Stimulated activated CD4-positive, alpha-beta T cell treated with anti-CD3 and anti-CD28 coated beads, Interleukin-12 subunit alpha, Interleukin-12 subunit beta, amount 100 ng/mL, for 48 hours (primary cell): ENCODE measurements around the gene SLC30A1.
"Not testable (repeated sequence)": the region's sequence is repeated elsewhere in the genome, so short reads cannot be mapped to it uniquely, and the experiment has no call there.

Experiments used
- DNase-seq, 3 donors: peaks; one replicate each; pipeline ENCODE4 v3.0.0-alpha.2; 2020; ENCODE audit warnings: low read depth in 2 of 3, low spot score in 1 of 3

Gene SLC30A1

DNA sequence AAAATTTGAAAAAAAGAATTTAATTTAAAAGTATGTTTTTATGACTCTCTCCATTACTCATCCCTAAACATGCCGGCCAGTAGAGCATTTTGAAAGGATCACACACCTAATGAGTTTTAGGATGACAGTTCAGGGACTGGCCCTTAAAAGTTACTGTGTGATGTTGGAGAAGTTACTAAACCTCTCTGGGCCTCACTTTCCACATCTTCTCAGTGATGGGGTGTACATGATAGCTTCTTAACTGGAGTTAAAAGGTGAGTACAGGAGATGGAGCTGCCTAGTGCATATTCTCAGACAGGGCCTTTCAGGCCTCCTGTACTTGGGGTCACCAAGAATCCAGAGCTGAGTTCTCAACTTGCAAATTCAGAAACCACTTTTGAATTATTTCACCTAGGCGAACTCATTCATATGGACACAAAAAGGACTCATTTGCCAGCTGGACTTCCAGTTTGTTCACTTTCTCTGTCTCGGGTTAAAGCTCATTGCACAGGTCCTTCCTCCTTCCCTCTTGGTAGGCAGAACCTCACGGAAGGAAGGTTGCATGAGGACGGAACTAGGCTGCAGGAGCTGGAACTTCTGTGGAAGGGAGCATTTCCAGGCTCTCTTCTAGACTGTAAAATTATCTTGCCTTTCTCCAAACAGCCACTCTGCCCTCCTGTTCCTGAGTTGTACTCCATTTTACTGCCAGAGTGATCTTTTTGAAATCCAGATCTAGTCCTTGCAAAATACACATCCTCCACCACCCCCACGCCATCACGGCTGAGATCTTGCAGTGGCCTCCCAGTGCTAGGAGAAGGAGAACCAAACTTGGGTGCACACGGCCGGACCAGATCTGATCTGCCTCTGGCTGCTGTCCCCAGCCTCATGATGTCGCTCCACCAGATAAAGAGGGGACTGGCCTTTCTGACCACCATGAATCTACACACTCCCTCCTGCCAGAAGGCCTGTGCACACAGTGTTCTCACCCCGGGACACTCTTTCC lies 4.3 kb upstream of the SLC30A1 start:
- DNase-seq, result no peak

DNA sequence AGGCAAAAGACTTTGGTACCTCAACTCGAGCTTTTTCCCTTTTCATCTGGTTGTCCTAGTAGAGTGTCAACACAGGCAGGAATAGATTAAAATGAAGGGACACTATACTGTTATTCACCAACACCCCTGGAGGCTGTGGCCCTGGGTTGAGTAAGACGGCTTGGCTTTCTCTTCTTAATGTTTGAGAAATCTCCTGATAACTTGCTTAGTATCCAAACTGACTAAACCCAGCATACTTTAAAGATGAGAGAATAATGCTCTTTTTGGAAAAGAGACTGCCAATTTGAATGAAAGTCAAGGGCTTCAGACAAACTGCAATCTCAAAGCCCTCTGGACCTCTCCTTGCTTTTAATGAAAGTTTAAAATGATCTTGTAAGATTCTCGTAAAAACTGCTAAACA lies 2.6 kb upstream of the SLC30A1 start:
- no peak for DNase-seq

DNA sequence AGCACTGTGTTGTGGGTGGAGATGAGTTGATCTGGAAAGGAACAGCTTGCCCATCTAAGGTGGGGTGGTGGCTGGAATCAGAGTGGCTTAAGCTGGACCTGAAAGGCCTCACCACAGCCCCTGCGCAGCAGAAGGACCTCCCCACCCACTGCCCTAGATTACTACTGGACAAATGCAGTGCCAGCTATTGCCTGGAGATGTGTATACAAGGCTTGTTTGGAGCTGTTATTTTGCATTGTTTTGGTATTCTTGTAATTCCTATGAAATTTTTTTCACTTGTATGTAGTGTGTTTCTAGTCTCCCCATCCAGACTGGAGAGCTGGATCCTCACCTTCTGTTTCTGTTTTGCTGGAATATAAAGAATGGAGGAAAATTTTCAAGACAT lies 1.3 kb upstream of the SLC30A1 start:
- DNase-seq, result no peak

DNA sequence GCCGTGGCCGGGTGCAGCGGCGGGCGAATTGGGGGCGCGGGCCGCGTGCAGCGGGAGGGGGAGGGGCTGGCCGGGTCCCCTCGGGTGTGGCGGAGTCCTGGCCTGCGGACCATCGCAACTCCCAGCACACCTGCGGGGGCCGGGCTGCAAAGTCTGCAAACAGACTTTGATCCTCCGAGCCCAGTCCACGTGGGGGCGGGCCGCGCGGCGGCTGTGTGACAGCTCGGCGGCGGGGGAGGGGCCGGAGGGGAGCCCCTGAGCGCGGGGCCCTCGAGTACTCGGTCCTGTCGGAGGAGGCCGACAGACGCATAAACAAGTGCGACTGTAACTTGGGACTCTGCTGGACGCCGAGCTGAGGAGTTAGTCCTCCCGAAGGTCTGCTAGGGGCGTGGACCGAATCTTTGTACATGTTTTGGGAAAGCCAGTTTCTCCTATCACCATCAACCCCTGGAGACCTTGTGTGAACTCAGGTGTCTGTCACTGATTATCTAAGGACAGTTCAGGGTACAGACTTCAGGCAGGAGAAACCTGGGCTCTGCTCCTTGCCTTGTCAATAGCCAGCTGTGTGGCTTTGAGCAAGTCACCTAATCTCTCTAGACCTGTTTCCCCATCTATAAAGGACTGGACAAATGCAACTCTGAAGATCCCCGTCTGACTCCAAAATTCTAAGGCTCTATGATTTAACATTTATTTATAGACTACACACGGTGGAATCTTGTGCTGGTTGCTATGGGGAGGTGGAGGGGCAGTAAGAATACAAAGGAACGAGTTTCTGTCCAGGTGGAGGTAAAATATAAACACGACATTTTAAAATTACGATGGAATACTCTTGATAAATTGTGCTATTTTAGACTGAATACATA lies 710 bp upstream of the SLC30A1 start:
- DNase-seq, result no peak

DNA sequence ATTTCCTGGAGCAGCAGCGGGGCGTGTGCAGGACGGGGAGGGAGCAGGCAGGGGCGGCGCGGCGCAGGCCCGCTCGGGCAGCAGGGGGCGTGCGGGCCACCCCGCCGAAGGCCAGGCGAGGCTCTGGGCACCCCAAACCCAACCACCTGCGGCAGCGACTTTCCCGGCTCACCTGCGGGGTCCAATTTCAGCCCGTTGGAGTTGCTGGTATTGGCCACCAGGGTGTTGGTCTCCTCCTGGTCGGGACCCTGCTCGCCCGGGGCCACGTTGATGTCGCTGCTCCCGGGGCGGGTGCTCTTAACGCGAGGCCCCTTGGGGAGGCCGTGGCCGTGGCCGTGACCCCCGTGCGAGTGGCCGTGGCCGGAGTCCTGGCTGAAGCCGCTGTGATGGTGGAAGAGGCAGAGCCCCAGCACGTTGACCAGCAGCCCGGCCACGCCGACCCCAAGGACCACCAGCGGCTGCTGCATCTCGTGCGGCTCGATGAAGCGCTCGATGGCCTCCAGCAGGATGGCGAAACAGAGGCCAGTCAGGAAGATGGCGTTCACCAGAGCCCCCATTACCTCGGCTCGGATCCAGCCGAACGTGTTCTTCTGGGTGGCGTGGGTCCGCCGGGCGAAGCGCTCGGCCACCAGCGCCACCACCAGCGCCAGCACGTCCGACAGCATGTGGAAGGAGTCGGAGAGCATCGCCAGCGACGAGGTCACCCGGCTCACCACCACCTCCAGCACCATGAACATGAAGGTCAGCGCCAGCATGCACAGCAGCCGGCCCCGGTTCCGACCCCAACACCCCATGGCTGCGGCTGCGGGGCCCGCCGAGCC lies 932 bp downstream of the SLC30A1 start:
- DNase-seq, result peak; percentile 34 to 59 (median 58)

DNA sequence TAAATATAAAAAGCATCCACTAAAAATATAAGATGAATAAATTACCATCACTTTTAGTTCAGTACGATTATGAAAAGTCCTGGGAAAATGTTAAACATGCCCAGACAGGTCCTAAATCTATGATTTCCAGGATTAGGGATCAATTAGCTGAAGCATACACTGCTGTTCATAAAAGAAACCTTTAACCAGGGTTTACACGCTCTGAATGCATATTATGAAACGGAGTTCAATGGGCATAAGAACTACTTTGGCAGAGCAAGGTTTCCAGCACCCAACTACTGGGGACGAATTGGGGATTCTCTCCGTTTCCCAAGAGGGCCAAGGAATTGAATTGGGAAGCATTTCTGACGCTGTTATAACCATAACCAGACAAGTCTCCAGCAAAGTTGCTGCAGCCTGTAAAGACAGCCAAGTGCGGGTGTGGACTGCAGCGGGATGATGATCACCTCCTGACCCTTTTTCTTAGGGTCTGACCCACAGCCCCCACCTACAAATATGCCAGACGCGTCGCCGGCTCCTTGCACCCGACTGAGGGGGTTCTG lies 1.6 kb downstream of the SLC30A1 start:
- no peak for DNase-seq

DNA sequence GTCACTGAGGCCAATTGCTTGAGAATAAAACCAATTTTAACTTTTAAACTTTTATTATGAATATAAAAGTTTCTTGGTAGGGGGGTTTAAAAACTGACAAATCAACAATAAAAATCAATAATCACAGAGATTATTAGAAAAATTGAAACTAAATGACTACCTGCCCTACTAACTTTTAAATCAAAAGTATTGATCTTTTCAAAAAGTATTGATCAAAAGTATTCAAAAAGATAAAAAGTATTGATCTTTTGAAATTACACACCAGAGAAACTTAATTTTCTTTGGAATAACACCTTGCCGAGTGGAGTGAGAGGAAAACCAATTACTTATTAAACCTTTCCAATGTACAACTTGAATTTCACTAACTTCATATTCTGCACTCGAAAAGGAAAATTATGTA lies 2.2 kb downstream of the SLC30A1 start:
- no peak for DNase-seq

DNA sequence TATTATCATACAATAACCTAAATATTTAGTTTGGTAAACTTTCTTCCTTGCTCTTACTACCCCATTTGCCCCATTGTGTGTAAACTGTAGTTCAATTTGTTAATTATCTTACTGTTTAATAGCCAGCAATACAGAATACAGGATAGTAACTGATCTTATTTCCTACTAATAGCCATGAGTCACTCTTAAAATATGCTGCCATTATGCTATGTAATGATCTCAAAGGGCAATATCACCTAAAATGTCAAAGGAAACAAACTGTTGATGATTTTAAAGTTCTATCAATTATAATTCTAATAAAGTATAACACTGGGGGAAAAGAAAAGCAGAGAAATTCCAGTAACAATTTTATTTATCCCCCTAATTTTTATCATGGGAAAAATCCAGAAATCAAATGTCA lies 4.3 kb downstream of the SLC30A1 start:
- no peak for DNase-seq

DNA sequence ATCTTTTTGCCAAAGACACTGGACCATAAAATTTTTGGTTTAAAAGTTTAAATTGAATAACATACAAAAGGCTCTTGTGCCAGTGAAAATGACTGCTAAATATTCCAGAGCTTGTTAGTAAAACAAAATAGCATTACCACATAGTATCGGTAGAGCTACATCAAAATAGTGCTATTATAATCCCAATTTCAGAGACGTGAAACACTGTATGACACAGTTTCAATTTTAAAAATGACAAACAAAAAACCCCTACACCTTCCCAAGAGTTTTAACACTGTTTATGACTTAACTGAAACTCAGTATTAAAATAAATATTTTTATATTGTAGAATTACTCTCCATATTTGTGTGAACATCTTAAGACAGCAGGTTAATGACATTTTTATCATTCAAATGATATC lies 7.0 kb downstream of the SLC30A1 start:
- no peak for DNase-seq

DNA sequence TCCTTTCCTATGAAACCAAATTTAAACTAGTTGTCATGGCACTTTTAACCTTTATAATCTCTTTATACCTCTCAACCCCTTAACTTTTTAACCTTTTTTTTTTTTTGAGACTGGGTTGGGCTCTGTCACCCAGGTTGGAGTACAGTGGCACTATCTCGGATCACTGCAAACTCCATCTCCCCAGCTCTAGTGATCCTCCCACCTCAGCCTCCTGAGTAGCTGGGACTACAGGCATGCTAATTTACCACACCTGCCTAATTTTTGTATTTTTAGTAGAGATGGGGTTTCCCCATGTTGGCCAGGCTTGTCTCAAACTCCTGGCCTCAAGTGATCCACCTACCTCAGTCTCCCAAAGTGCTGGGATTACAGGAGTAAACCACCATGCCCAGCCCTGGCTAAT lies 8.6 kb downstream of the SLC30A1 start:
- DNase-seq, result not testable (repeated sequence)

DNA sequence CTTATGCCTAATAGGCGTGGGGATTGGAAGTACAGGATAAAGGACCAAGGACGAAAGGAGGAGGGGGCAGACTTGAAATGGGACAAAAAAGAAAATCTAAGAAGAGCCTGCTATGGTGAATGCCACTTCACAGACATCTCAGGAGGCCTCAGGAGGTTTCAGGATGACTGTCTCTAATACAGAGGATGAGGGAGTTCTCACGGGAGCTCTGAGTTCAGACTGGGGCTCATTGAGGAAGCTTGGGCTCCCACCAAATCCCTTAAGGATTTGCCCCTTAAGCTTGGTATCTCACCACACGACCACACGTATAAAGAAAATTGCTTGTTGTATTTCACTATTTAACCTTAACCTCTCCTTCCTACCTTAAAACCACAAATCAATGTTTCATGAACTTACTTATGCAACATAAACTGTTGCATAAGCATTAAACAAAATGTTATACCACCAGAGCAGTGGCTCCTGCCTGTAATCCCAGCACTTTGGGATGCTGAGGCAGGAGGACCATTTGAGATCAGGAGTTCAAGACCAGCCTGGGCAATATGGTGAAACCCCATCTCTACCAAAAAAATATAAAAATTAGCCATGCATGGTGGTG lies 12.4 kb downstream of the SLC30A1 start:
- no peak for DNase-seq

DNA sequence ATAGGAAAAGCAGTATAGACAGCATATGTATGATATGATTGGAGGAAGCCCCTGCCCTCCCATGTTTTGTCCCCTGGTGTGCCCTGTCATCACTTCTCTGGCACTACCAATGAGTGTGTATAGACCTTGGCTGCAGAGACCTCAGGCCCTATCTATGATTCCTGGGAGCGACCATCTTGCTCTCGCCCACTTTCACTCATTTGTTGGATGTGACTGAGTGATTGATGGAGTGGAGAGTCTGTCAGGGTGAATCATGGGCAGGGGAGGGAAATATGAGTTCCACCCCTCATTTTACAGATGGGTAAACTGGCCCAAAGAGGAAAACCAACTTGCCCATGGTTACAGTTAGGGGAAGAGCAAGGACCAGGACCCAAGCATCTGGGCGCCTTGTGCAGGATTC lies 14.9 kb downstream of the SLC30A1 start:
- no peak for DNase-seq

DNA sequence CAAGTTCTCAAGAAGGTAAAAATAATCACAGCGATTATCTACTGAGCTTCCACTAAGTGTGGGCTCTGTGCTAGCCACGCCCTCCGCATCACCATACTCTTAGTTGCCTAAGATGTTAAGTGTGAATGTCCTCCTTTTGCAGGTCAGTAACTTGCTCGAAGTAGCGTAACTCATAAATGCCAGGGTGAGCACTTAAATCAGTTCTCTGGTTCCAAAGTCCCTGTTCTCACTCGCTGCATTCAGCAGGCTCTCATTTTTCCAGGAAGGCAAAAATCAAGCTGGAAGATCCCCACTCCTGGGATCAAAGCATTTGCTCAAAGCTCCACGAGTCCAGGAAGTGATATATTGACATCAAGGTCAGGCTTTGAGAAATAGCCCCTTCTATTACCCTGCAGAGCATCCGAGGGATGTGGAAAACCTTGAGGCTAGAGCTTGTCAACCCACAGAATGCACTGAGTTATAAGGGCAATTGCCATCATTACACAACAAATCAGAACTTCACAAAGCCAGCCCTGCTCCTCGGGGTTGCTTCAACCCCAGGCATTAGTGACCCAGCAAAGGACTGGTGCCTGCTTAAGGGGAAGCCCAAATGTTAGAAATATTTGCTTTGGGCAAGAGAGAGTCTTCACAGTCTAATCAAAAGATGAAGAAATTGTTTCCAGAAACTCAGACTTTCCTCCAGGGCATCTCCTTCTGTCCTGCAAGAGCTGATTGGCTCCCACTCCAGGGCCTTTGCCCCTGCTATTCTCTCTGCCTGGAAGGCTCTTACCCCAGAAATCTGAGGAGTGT lies 19.5 kb downstream of the SLC30A1 start:
- no peak for DNase-seq

DNA sequence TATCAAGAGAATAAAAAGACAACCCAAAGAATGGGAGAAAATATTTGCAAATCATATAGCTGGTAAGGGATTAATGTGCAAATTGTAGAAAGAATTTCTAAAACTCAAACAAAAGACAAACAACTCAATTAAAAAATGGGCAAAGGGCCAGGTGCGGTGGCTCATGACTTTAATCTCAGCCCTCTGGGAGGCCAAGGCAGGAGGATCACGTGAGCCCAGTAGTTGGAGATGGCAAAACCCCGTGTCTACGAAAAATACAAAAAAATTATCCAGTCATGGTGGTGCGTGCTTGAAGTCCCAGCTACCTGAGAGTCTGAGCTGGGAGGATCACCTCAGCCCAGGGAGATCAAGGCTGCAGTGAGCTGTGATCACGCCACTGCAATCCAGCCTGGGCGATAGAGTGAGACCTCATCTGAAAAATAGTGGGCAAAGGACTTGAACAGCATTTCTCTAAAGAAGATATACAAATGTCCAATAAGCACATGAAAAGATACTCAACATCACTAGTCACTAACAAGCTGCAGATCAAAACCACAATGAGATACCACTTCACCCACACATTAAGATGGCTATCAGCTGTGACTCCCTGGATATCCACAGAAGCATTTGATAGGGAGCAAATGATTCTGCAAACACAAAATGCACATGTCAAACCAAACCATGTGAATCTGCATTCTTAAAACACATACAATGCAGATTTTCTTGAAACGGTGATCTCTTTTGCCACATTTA lies 20.9 kb downstream of the SLC30A1 start:
- no peak for DNase-seq

DNA sequence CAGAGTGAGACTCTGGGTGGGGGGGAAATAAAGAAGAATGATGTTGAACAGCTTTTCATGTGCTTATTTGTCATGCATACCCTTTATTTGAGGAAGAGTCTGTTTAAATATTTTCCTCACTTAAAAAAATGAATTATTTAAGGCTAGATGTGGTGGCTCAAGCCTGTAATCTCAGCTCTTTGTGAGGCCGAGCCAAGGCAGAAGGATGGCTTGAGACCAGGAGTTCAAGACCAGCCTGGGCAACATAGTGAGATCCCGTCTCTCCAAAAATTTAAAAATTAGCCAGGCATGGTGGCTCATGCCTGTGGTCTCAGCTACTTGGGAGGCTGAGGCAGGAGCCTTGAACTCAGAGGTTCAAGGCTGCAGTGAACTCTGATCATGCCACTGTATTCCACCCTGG lies 25.4 kb downstream of the SLC30A1 start:
- DNase-seq, result no peak

DNA sequence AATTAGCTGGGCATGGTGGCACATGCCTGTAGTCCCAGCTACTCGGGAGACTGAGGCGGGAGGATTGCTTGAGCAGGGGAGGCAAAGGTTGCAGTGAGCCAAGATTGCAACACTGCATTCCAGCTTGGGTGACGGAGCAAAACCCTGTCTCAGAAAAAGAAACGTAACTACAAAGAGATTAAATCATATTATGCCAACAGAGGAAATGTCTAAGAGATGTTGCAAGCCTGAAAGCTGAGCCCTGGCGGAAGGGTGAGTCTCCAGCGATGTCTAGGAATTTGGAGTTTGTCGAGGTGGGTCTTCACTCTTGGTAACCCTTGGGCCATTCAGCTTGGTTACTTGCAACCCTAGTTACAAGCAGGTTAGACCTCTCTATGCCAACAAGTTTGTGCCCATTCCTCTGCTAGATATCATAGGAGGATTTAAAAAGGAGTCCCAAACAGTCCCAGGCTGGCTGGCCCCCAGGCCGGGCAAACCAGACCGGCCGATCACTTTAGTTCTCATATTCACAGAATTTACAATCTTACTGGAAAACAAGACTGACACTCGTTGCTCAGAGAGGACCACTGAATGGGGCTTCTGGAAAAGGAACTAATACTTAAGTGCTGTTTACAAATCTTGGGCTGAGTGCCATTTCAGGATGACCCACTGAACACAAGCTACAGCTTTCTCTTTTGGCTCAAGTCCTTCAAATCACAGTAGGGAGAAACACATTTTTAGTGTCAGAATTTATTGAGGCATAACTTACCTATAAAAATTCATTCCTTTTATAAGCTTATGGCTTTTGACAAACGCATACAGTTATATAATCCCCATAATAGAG lies 27.1 kb downstream of the SLC30A1 start:
- DNase-seq, result no peak

DNA sequence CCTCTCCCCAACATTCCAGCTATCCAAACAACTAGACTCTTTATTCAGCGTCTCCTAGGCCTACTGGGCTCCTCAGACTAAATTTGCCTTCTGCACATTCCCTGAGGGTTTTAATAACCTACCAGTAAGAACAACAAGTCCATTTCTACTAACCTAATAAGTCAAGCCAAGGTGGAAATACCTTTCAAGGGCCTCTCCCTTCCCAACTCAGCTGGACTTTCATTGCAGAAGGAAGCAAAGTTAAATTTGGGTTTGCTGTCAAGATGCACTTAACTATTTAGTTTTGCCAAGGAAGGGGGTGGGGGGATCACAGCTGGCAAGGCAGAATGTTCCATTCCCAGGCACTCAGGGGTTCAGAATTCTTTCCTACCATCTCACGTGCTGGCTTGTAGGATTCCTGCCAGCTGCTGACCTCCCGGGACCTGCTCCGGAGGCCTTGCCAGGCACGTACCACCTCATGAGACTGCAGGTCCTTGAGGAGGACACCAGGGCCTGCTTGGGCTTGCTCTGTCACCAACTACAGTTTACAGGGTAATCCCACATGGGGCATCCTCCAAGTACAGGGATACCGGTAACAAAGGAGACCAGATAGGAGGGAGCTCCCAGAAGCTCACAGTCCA lies 29.8 kb downstream of the SLC30A1 start:
- DNase-seq, result no peak
